NK-92 (cell line): ENCODE data around the gene TBX19.

Experiments used
- DNase-seq: peaks from one replicate; lab custom pipeline; 2025; ENCODE audit not compliant: unreplicated experiment; lab: John Stamatoyannopoulos, UW

The TBX19 gene

DNA sequence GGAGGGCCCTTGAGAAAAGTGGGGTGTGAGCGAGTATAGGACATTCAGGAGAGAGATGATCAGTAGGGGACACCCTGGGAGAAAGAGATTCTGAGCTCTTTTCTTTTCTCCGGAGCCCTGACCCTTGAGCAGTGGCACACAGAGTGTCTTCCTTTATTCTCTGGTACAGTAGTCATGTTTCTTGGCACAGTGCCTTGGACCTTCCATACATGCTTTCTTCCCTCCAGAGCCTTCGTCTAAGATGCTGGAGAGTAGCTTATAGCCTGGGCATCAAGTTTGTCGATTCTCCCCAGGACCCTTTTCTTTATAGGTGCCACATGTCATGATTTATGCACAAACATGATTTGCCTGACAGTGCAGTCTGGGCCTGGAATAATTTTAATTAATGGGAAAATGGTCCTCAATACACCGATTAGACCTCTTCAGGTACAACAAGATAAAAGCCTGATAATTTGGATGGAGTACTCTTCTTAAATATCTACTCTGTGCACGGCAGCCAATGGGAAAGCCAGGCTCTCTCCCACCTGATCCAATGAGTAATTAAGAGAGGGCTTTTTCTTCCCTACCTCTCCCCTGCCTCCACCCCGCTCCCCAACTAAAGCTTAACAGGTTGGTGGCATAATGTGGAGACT, at the start of gene TBX19:
Gene TBX19, plus strand, starts transcription at position 582 of the 632 bp plus-strand sequence. CDS start 214 bp downstream, outside the sequence.
- DNase-seq: no peak

DNA sequence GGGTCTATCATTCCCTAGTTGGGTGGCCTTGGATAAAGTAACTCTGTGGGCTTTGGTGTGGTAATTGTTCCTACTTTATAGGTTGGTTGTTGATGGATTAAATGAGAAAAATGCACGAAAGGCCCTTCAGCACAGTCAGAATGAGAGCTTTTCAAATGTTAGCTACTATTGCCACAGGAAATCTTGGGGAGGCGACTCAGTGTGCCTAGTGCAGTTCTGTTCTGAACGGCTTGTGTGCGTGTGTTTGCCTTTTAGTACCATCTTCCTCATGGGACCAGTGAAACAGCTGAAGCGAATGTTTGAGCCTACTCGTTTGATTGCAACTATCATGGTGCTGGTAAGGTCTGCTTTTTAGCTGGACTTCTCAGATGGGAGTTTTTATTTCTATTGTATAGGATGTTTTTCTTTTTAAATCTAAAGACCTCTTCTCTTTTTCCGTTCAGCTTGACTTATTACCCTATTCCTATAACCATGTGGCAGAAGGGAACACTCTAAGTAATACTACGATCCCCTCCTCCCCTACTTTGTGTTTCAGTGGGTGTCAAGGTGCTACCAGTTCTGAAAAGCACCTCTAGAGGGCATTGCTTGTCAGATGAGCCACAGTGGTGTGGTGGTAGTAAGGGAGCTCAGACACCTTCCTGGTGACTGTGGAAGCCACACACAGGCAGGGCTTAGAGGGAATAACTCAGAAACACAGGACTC, 45.7 kb upstream of the TBX19 start:
- DNase-seq: no peak

DNA sequence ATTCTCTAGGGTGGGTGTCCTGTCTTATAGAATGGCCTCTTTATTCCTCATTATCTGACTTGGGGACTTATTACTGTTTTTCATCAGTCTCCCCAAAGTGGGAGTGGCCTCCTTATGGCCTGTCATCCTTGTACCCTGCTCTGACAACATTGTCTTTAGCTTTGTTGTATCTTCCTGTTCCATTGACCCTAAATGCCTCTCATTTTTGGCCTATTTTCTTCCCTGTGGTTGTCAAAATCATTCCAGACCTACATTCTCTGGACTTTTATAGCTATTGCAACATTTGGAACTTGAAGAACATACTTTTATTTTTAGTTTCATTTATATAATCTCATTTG, 45.2 kb upstream of the TBX19 start:
- no peak for DNase-seq

DNA sequence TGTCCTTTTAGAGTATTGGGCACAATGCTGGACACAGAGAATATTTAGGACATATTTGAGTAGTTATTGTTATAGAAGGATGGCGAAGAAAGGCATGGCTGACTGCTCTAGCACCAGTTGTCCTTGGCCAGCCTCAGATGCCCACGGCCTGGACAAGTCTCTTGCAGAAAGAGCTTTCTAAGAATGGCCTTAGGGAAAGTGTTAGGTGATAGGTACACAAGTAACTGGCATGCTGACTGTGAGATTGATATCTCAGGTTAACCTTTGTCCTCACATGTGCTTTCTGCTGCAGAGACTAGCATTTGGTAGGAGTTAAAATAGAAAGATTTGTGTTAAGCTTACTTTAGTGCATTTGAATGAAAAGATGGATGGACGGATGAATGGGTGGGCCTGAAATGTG, 44.7 kb upstream of the TBX19 start:
- no peak for DNase-seq

DNA sequence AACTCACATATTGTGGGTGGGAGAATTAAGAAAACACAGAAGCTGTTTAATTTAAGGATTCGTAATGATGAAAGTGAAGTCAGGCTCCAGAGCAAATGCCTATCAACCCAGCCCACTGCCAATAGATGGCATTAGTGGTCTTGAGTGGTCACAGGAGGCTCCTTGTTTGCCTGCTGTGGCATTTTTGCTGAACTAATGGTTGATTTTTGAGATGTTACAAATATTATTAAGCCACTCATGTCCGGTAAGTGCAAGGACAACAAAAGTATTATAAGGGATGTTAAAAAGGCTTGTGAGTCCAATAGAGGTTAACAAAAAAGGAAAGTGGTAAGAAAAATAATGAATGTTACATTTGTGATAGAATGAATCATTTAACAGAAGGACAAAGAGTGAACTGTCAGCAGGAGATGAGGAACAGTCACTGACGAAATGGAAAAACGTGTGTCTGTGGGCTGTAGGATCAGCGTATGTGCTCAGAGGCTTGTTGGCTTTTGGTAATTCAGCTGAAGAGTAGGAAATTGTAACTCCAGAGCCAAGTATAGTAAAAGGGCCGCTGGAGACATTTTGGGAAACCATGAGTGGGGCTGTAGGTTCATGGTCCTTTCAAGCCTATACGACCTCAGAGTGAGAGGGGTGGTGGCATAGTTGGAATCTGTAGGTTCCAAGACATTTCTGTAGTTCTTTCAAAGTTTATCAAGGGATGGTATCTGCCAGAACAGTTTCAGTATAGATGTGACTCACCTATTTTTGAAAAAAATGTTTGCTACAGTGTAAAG, 43.7 kb upstream of the TBX19 start:
- DNase-seq: no peak

DNA sequence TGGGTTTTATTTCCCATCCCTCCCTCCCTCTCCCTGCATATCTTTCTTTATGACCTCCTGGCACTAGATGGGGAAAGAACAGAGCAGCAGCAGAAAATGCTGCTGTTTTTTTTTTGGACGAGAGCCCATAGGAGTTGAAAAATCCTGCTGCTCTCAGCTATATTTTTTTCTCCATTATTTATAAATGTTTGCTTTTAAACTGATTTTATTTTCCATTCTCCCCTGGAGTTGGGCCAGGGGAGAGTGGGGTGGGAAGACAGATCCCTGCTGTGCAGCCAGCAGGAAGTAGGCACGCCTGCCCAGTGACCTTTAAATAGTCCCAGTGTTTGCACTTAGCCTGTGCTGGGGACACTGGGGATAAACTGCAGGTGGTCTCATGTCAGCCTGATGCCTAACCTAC, 37.5 kb upstream of the TBX19 start:
- DNase-seq: no peak

DNA sequence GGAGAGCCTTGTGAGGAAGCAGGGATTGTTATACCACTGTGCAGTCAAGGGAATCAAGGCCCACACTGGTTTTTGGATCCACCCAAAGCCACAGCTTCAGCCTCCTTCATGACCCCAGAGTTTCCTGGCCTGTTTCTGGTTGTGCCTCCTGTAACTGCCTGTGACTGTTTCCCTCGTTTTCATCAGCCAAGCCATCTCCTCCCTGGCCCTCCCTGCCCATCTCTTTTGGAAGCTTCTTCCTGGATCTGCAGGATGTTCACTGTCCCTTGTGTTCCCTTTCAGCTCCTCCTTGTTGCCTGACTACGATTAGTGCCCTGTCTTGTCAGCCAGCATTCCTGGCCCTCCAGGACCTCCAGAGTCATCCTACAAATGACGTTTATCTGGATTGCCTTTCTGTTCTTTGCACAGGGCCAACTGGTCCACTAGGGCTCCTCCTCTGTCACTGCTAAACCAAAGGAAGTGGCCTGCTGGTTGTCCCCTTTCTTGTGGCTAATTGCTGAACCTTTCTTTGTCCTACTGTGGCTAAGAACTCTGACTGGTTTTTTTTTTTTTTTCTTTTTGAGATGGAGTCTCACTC, 37.0 kb upstream of the TBX19 start:
- no peak for DNase-seq

DNA sequence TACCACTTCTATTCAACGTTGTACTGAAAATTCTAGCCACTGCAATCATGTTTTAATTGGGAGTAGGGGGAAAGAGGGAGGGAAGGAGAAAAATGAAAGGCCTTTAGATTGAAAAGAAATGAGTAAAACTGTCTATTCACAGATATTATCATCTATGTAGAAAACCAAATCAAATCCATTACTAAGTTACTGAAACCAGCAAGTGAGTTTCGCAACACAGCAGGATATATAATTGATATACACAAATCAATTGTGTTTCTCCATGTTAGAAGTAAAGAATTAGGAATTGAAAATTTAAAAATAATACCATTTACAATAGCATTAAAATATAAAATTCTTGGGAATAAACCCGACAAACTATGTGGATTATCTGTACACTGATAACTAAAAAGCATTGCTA, 35.6 kb upstream of the TBX19 start:
- no peak for DNase-seq

DNA sequence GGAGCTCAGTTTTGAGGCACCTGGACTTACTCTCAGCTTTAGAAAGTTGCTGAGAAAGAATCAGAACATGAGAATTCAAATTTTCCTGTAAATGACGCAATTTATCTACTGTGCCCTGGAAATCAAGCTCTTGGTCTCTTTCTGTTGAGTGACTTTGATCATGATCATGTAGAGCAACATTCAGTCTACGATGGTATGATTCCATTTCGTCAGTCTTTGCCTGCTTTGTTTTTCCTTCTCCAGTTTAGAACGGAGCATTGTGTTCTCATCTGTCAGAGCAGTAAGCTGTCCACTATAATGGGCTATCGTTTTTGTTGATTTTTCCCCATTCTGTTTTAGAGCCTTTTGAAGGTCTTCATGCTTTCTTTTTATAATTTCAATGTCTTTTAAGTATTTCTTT, 34.2 kb upstream of the TBX19 start:
- DNase-seq: no peak

DNA sequence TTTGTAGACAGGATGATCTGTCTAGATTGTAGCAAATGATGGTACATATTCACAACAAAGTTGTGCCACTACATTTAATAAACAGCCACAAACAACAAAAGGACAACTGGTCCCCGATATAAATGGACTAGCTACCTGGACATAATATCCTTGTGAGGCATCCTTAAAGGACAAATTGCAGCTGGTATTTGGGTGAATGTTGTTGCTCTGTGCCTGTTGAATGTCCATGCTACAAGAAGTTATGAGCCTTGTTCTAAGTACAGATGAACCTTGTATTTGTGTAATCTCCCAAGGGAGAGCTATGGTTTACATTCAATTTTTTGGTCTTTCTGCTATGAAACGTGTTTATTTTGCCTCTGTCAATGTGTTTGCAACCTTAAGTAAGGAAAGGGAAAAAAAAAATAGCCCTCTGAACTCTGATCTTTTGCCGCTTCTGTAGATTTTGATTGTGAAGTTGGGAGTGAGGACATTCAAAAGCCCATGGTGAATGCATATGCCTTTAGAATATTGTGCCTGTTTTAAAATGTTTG, 28.4 kb upstream of the TBX19 start:
- DNase-seq: no peak

DNA sequence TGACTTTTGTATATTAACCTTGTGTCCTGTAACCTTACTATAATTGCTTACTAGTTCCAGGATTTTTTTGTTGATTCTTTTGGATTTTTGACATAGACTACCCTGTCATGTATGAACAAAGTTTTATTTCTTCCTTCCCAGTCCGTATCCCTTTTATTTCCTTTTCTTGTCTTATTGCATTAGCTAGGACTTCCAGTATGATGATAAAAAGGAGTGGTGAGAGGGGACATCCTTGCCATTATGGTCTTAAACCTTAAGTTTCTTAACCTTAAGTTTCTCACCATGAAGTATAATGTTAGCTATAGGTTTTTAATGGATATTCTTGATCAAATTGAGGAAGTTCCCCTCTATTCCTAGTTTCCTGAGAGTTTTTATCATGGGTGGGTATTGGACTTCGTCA, 24.5 kb upstream of the TBX19 start:
- no peak for DNase-seq

DNA sequence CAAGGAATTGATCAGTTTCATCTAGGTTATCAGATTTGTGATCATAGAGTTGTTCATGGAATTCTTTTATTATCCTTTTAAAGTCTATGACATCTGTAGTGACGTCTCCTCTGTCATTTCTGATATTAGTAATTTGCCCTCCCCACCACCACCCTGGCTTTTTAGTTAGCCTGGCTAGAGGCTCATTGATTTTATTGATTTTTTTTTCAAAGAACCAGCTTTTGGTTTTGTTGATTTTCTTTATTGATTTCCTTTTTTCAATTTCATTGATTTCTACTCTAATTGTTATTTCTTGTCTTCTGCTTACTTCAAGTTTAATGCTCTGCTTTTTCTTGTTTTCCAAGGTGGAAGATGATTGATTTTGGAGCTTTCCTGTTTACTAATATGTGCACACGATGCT, 23.3 kb upstream of the TBX19 start:
- no peak for DNase-seq

DNA sequence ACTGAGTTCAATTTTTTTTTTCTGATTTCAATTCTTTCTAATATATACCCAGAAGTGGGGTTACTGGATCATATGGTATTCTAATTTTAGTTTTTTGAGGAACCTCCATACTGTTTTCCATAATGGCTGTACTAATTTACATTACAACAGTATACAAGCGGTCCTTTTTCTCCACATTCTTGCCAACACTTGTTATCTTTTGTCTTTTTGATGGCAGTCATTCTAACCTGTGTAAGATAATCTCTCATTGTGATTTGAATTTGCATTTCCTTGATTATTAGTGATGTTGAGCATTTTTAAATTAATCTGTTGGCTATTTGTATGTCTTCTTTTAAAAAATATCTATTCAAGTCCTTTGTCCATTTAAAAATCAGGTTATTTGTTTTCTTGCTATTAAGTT, 21.1 kb upstream of the TBX19 start:
- no peak for DNase-seq

DNA sequence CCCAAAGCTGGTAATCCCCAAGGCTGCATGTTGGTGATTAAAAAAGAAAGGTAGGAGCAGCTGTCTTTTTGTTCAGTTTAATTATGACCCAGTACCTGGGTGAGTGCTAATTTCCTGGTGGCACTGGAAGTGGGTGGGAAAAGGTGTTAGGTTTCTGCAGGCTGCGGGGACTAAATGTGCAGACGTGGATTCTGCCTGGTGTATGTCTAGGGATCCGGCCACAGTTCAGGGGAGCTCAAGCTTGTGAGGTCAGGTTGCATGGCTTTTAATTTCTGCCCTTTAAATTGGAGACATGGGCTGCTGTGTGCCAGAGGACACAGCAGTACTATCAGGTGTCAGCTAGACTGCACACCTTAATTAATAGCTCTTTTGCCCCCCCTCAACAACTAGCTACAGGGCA, 20.3 kb upstream of the TBX19 start:
- DNase-seq: no peak

DNA sequence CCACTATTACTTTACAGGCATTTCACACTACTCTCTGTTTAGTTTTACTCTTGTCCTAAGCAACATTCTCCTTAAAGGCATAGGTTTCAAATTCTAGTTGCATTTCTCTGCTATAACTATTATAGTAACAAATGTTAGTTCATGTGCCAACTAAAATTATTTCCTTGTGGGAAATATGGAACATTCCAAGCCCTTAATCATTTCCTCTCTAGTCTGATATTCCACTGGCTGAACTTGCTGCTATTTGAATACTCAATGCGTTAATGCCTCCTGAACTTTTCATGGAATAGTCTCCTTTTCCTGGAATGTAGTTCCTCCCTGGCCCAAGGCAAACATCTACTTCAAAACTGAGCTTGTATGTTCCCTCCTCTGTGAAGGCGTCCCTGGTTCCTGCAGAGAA, 19.3 kb upstream of the TBX19 start:
- no peak for DNase-seq

DNA sequence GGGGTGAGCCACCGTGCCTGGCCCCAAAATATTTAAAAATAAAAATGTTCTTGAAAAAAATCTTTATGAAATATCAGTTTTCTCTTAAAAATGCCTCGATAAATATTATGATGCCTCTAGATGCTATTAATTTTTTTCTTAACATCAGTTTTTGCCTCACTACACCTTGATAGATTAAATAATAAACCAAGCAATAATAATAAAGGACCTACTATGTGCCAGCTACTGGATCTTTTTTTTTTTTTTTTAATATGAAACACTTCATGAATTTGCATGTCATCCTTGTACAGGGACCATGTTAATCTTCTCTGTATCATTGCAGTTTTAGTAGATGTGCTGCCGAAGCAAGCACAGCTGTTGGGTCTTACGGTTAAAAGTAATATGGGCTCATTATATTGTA, 17.5 kb upstream of the TBX19 start:
- no peak for DNase-seq

DNA sequence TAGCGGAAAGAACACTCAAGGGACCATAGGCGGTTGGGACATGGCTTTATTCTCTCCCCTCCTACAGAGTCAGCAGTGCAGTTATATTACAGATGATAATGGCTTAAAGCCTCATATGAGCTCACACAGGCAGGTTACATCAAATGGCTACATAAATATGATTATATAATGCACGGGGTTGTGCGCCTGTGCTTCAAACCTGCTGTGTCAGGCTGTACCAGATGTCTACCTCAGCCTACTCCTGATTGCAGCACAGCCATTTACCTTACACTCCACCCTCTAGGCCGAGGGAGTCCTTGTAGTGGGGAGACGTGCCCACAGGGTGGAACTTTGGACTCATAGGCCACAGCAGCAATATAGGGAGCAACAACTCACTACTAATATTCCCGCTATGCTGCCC, 16.4 kb upstream of the TBX19 start:
- DNase-seq: no peak

DNA sequence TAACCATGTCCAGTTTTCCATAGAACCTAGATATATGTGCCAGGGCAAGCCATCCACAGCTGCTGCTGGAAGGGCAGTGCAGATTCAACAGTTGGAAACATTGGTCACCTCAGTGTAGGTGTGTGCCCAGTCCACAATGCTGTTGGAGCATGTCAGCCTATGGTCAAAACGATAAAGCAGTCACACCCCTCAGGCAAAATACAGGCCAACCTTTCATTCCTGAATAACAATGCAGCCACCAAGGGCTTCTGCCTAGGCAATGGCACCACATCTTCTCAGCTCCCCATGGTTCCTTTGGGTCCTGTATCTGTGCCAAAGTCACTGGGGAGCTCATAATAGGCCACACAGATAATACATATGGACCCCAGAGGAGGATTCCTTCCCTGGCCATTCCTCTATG, 15.1 kb upstream of the TBX19 start:
- DNase-seq: no peak

DNA sequence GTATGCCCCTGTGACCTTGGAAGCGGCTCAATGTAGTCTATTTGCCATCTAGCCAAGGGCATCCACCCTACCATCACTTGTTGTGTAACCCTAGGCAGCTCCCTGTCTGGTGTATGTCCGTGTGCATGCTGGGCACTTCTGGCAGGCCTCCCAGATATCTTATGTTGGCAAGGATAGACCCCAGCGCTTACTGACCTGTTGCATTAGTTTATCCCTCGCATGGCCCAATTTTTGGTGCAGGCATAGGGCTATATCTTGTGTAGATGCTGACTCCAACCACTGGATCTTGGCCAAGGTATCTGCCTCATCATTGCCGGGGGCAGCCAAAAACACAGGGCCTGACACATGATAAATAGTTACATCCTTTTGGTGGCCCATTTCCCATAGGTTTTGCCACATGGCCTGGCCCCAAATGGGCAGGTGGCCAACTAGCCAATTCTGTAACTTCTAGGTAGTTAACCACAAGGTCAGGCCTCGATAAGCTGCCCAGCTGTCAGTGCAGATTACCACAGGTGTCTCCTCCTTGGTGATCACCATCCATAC, 14.0 kb upstream of the TBX19 start:
- no peak for DNase-seq

DNA sequence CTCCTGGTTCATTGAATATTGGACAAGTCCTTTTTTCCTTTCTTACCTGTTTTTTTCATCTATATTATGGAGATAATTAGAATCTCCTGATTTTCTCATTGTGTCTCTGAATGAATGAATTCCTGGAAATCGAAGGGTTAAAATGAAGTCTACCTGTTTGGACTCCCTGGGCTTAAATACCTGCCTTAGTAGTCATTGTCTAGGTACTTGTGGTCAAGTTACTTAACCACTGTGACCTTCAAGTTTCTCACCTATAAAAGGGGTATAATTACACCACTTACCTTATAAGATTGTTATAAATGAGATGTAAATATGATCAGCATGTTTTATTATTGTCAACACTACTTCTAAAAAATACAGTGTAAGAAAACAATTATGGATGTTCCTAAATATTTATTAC, 9.0 kb upstream of the TBX19 start:
- no peak for DNase-seq

DNA sequence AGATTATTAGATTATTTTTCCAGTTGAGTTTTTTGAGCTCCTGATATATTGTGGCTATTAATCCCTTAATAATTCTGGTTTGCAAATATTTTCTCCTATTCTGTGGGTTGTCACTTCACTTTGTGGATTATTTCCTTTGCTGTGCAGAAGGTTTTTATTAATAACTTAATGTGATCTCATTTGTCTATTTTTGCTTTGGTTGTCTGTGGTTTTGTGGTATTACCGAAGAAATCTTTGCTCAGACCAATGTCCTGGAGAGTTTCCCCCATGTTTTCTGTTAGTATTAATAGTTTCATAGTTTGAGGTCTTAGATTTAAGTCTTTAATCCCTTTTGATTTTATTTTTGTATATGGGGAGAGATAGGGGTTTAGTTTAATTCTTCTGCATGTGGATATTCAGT, 7.1 kb upstream of the TBX19 start:
- DNase-seq: no peak

DNA sequence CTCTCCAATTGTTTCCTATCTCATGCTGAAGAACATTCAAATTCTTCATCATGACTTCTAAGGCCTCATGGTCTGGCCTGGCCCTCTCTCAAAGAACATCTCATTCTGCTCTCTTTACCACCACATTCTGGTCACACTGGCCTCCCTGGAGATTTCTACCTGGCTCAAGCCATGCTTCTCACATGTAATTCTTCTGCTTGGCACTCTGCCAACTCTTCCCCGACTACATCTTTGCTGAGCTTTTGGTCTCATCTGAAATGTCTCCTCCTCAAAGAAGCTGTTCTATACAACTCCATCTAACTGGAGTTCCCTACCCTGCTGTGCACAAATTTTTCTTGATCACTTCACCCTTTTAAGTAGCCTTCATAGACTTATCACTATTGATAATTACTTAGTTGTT, 1.4 kb upstream of the TBX19 start:
- no peak for DNase-seq
